GM12864 (cell line): ENCODE measurements around the gene TMEM203.

Experiments used
- DNase-seq: peaks from one replicate; pipeline ENCODE4 v3.0.0-alpha.2; 2011; ENCODE audit warnings: low read depth
- H3K4me3 ChIP-seq: 2 replicates; pipeline ENCODE4 v1.5.1; 2011; ENCODE audit warnings: mild to moderate bottlenecking, low read depth, low read length, control low read depth
- CTCF ChIP-seq: IDR thresholded peaks from 2 replicates; pipeline ENCODE4 v1.5.1; 2011; ENCODE audit warnings: low read depth, mild to moderate bottlenecking, moderate library complexity, low read length, control low read depth, inconsistent platforms; ENCODE audit errors: missing control alignments

The TMEM203 gene

GRCh38 chr9:137229903-137230704 lies 24.7 kb upstream of the TMEM203 start:
- no peak for DNase-seq
- no peak for TF ChIP-seq CTCF
- no peak overlapping the region for H3K4me3 ChIP-seq

GRCh38 chr9:137228968-137229896 lies 23.8 kb upstream of the TMEM203 start:
- no peak for TF ChIP-seq CTCF
- H3K4me3 ChIP-seq = no peak overlapping the region
- DNase-seq = no peak

- no peak overlapping the region for H3K4me3 ChIP-seq
- no peak for TF ChIP-seq CTCF
- DNase-seq = no peak
These were observed 23.1 kb upstream of the TMEM203 start for GRCh38 chr9:137228506-137228967.

GRCh38 chr9:137227853-137228505 lies 22.5 kb upstream of the TMEM203 start:
- DNase-seq = no peak
- no peak overlapping the region for H3K4me3 ChIP-seq
- no peak for TF ChIP-seq CTCF

- peak; percentile 91 for TF ChIP-seq CTCF
- DNase-seq = no peak
- no peak within 1 kb of the TSS for H3K4me3 ChIP-seq
These were observed 21.8 kb upstream of the TMEM203 start, which contains the start of gene RNF224 for GRCh38 chr9:137227054-137227852. Gene RNF224 (plus strand): TSS chr9:137227502. CDS start chr9:137228336, 834 bp downstream.
